SK-N-SH (cell line): Measurements from ENCODE around the gene KIF21B. TPM values are rescaled to one million over a fixed set of nuclear protein-coding genes. Genes with fewer than 3 reads are reported as not detected.

Experiments used
- CTCF ChIA-PET: fragments of 300-600, 350-600 bp; formaldehyde crosslinking; extraction: SDS; loops from one replicate; lab custom pipeline; 2021; lab: Yijun Ruan, JAX
- POLR2A ChIA-PET: fragments of 350-600 bp; sonication (Branson Sonifier 250); formaldehyde crosslinking; extraction: SDS; loops from one replicate; lab custom pipeline; 2020; ENCODE audit warnings: antibody characterized with exemption, inconsistent platforms; lab: Yijun Ruan, JAX
- DNase-seq: peaks from one replicate; pipeline ENCODE4 v3.0.0; 2012
- H2AFZ ChIP-seq: fragments of 200-600 bp; sonication (generic); 2 replicates; pipeline ENCODE4 v1.8.1; 2016; ENCODE audit warnings: antibody characterized with exemption, mild to moderate bottlenecking, low read depth
- H3F3A ChIP-seq: fragments of 200-600 bp; sonication (generic); replicated peaks from 2 replicates; pipeline ENCODE3; 2016; ENCODE audit warnings: antibody characterized with exemption, mild to moderate bottlenecking; ENCODE audit not compliant: insufficient read depth
- H3K27ac ChIP-seq, 2 experiments: fragments of 200-500 bp in 1 of 2; fragments of 200-600 bp in 1 of 2; sonication (Bioruptor generic) in 1 of 2; sonication (generic), shearing (Covaris generic) in 1 of 2; 2 replicates each; pipeline versions ENCODE4 v1.5.1 to v1.6.1; 2014 to 2016; ENCODE audit warnings: low read depth in 2 of 2, inconsistent platforms in 1 of 2, low read length in 1 of 2, mild to moderate bottlenecking in 1 of 2, mixed read lengths in 1 of 2
- H3K27me3 ChIP-seq: fragments of 200-600 bp; sonication (generic), shearing (Covaris generic); 2 replicates; pipeline ENCODE4 v1.6.1; 2016; ENCODE audit warnings: mixed run types; ENCODE audit not compliant: insufficient read depth
- H3K36me3 ChIP-seq, 2 experiments: fragments of 200-500 bp in 1 of 2; fragments of 200-600 bp in 1 of 2; sonication (Bioruptor generic) in 1 of 2; sonication (generic) in 1 of 2; replicated peaks in 1 of 2; 2 replicates each; pipeline versions ENCODE3 to v1.5.1; 2014 to 2016; ENCODE audit warnings: low read length in 1 of 2, mild to moderate bottlenecking in 1 of 2; ENCODE audit not compliant: insufficient read depth in 2 of 2, control insufficient read depth in 1 of 2
- H3K4me1 ChIP-seq, 2 experiments: fragments of 200-500 bp in 1 of 2; fragments of 200-600 bp in 1 of 2; sonication (Bioruptor generic) in 1 of 2; sonication (generic), shearing (Covaris generic) in 1 of 2; 2 replicates each; pipeline versions ENCODE4 v1.5.1 to v1.6.1; 2014 to 2016; ENCODE audit warnings: low read depth in 1 of 2, low read length in 1 of 2, mixed run types in 1 of 2; ENCODE audit not compliant: insufficient read depth in 2 of 2, control insufficient read depth in 1 of 2
- H3K4me2 ChIP-seq: fragments of 200-600 bp; sonication (generic), shearing (Covaris generic); 2 replicates; pipeline ENCODE4 v1.6.1; 2017; ENCODE audit warnings: mixed run types
- H3K4me3 ChIP-seq, 2 experiments: fragments of 200-500 bp in 1 of 2; fragments of 200-600 bp in 1 of 2; sonication (Bioruptor generic) in 1 of 2; sonication (generic), shearing (Covaris generic) in 1 of 2; 2 replicates each; pipeline versions ENCODE4 v1.5.1 to v1.8.1; 2014 to 2016; ENCODE audit warnings: low read depth in 2 of 2, inconsistent platforms in 1 of 2, low read length in 1 of 2, mild to moderate bottlenecking in 1 of 2, mixed read lengths in 1 of 2, moderate library complexity in 1 of 2
- H3K79me2 ChIP-seq: fragments of 200-600 bp; sonication (generic); 2 replicates; pipeline ENCODE4 v1.8.1; 2017; ENCODE audit warnings: mild to moderate bottlenecking; ENCODE audit not compliant: insufficient read depth
- H3K9ac ChIP-seq: fragments of 200-600 bp; sonication (generic); 2 replicates; pipeline ENCODE4 v1.6.1; 2017; ENCODE audit warnings: mixed run types
- H3K9me2 ChIP-seq: fragments of 200-600 bp; sonication (generic); 2 replicates; pipeline ENCODE4 v1.6.1; 2017; ENCODE audit warnings: mixed run types
- H3K9me3 ChIP-seq: fragments of 200-600 bp; sonication (generic); 2 replicates; pipeline ENCODE4 v1.6.1; 2017; ENCODE audit warnings: mixed run types, mild to moderate bottlenecking, moderate library complexity
- H4K20me1 ChIP-seq: fragments of 200-600 bp; sonication (generic); 2 replicates; pipeline ENCODE4 v1.6.1; 2017; ENCODE audit warnings: mild to moderate bottlenecking, mixed run types; ENCODE audit not compliant: insufficient read depth
- CHD2 ChIP-seq: fragments of 150-350 bp; IDR thresholded peaks from 2 replicates; pipeline ENCODE4 v1.6.1; 2018; ENCODE audit warnings: low read length; ENCODE audit not compliant: partially characterized antibody
- CTCF ChIP-seq: fragments of 200-600 bp; sonication (generic); IDR thresholded peaks from 2 replicates; pipeline ENCODE4 v1.6.1; 2017; ENCODE audit warnings: antibody characterized with exemption, mild to moderate bottlenecking, moderate library complexity
- ELF1 ChIP-seq: IDR thresholded peaks from 2 replicates; pipeline ENCODE4 v1.4.0; 2012
- EP300 ChIP-seq, 2 experiments: IDR thresholded peaks; 2 replicates each; pipeline versions ENCODE4 v1.4.0 to v1.6.1; 2012; ENCODE audit warnings: borderline replicate concordance in 1 of 2, low read depth in 1 of 2, low read length in 1 of 2
- FOXM1 ChIP-seq: IDR thresholded peaks from 2 replicates; pipeline ENCODE4 v1.4.0; 2012; ENCODE audit warnings: low read depth, mild to moderate bottlenecking
- GABPA ChIP-seq: IDR thresholded peaks from 2 replicates; pipeline ENCODE4 v1.4.0; 2012; ENCODE audit warnings: low read depth, mild to moderate bottlenecking
- IRF3 ChIP-seq: fragments of 150-350 bp; IDR thresholded peaks from 2 replicates; pipeline ENCODE4 v1.6.1; 2016; ENCODE audit warnings: mild to moderate bottlenecking, low read depth, low read length
- JUND ChIP-seq: IDR thresholded peaks from 2 replicates; pipeline ENCODE4 v1.4.0; 2012
- MAX ChIP-seq: IDR thresholded peaks from 2 replicates; pipeline ENCODE4 v1.4.0; 2012; ENCODE audit warnings: low read depth
- MXI1 ChIP-seq: IDR thresholded peaks from 2 replicates; pipeline ENCODE4 v1.6.1; 2012; ENCODE audit warnings: mild to moderate bottlenecking, low read depth, low read length, improper control_type of control experiment
- PBX3 ChIP-seq: IDR thresholded peaks from 2 replicates; pipeline ENCODE4; 2012
- POLR2AphosphoS5 ChIP-seq: IDR thresholded peaks from 2 replicates; pipeline ENCODE4 v1.6.1; 2012; ENCODE audit warnings: low read depth, low read length
- RAD21 ChIP-seq: IDR thresholded peaks from 2 replicates; pipeline ENCODE4 v1.6.1; 2012; ENCODE audit warnings: mild to moderate bottlenecking, low read length
- RCOR1 ChIP-seq: fragments of 150-350 bp; IDR thresholded peaks from 2 replicates; pipeline ENCODE4 v1.6.1; 2017; ENCODE audit warnings: antibody characterized with exemption, low read length
- SIN3A ChIP-seq: IDR thresholded peaks from 2 replicates; pipeline ENCODE4 v1.6.1; 2012; ENCODE audit warnings: low read depth, mild to moderate bottlenecking, low read length, moderate library complexity, borderline replicate concordance
- SMC3 ChIP-seq: IDR thresholded peaks from 2 replicates; pipeline ENCODE4 v1.6.1; 2012; ENCODE audit warnings: low read depth, low read length, improper control_type of control experiment
- TAF1 ChIP-seq: IDR thresholded peaks from 2 replicates; pipeline ENCODE4 v1.6.1; 2012; ENCODE audit warnings: low read depth, mild to moderate bottlenecking, low read length, moderate library complexity, borderline replicate concordance
- TEAD4 ChIP-seq: IDR thresholded peaks from 2 replicates; pipeline ENCODE4 v1.4.0; 2012; ENCODE audit warnings: mild to moderate bottlenecking, borderline replicate concordance; ENCODE audit not compliant: insufficient read depth
- ZBTB33 ChIP-seq: IDR thresholded peaks from 2 replicates; pipeline ENCODE4 v1.4.0; 2012; ENCODE audit warnings: low read depth, borderline replicate concordance
- WGBS: methylation state at CpG from one replicate; pipeline ENCODE4 v1.1.6; 2017; ENCODE audit warnings: low lambda C conversion rate; 5-methylcytosine and 5-hydroxymethylcytosine counted together
- polyA plus RNA-seq, 3 experiments: library from polyadenylated mRNA; depleted of rRNA; stranded (reverse); fragments of >200 nt; gene quantifications; 2 replicates each; pipeline ENCODE4 v1.2.3, GENCODE V29; 2012

KIF21B gene
- polyA plus RNA-seq, 1 of the 3 experiments (the other 2 are of a cell fraction) = 0.26 TPM

- WGBS = 58% methylated on average over 4 of the region's 5 CpGs
- no peaks in the 10 kb centered on the region for H3K36me3 ChIP-seq
- no peak overlapping the region for H3K9ac ChIP-seq
- TF ChIP-seq ELF1 (no peak), SIN3A (no peak), PBX3 (no peak), CTCF (no peak), EP300 (IDR thresholded peaks at IDR 0.05; ENCODE audit: borderline replicate concordance in 1 of 2, low read depth in 1 of 2, low read length in 1 of 2) (no peak), ZBTB33 (no peak), FOXM1 (no peak), TEAD4 (no peak), JUND (no peak), POLR2AphosphoS5 (no peak), GABPA (no peak), MXI1 (no peak), RCOR1 (no peak), IRF3 (no peak), CHD2 (no peak), SMC3 (no peak), TAF1 (no peak), RAD21 (no peak), MAX (no peak)
- H3K27me3 ChIP-seq = peaks cover 9% of the 10 kb centered on the region
- H3K4me2 ChIP-seq = no peak overlapping the region
- POLR2A ChIA-PET = no interaction called here
- CTCF ChIA-PET = interaction anchor here (0.8 to 1.4 kb wide), 3 partner anchors 83 to 302 kb away, joined by 3 to 6 read pairs (median 4); no protein-coding TSS in a partner anchor
- no peak for DNase-seq
- no peaks in the 10 kb centered on the region for H3K79me2 ChIP-seq
- H2AFZ ChIP-seq = no peak overlapping the region
- peaks cover 0 to 15% of the 10 kb centered on the region in 2 experiments; a peak in 1 of 4 replicates for H3K4me1 ChIP-seq
- no peaks in the 10 kb centered on the region for H3K9me2 ChIP-seq
- no peak overlapping the region for H3K4me3 ChIP-seq
- no peak overlapping the region for H3K27ac ChIP-seq
- H4K20me1 ChIP-seq = no peaks in the 10 kb centered on the region
- no peaks in the 10 kb centered on the region for H3K9me3 ChIP-seq
- no peaks in the 10 kb centered on the region for H3F3A ChIP-seq
Measured at GRCh38 chr1:201059871-201060555, 36.5 kb upstream of the KIF21B start.
